SIG-M5 (cell line): ENCODE measurements around the gene F2RL1.
"Not testable (repeated sequence)": the region's sequence is repeated elsewhere in the genome, so short reads cannot be mapped to it uniquely, and the experiment has no call there.

Experiments used
- DNase-seq: peaks from one replicate; lab custom pipeline; 2025; lab: John Stamatoyannopoulos, UW

The F2RL1 gene

DNA sequence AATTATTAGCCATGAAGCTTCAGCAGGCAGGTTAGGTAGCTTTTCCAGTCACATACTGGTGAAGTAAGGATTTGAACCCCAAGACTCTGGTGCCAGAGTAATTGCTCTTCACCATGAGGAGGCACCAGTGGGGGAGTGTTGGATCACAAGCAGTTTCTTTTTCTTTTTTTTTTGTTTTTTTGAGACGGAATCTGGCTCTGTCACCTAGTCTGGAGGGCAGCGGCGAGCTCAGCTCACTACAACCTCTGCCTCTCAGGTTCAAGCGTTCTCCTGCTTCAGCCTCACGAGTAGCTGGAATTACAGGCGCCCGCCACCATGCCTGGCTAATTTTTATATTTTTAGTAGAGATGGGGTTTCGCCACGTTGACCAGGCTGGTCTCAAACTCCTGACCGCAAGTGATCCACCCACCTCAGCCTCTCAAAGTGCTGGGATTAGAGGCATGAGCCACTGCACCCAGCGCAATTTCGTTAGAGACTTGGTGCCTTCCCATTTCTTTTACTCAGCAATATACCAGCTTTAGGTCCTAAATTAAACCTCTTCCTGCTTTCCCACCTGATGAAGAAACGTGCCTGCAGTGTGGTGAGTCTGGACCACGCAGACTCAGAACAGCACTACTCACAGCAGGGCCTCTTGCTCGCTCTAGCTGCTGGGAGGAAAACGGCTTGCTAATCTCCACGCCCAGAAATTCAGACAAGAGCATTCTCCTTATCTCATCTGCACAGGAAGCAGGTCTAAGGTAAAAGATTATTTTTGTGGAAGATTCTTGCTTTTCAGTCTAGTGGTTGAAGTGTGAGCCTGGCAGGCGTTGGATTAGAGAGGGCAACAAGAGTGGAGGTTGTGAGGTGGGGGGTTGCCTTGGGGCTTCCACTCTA, 30.8 kb downstream of the F2RL1 start, which contains the start of gene S100Z:
Gene S100Z (plus strand): TSS at position 596 of the 873 bp plus-strand sequence. CDS start 25,346 bp downstream, outside the sequence.
- no peak for DNase-seq

DNA sequence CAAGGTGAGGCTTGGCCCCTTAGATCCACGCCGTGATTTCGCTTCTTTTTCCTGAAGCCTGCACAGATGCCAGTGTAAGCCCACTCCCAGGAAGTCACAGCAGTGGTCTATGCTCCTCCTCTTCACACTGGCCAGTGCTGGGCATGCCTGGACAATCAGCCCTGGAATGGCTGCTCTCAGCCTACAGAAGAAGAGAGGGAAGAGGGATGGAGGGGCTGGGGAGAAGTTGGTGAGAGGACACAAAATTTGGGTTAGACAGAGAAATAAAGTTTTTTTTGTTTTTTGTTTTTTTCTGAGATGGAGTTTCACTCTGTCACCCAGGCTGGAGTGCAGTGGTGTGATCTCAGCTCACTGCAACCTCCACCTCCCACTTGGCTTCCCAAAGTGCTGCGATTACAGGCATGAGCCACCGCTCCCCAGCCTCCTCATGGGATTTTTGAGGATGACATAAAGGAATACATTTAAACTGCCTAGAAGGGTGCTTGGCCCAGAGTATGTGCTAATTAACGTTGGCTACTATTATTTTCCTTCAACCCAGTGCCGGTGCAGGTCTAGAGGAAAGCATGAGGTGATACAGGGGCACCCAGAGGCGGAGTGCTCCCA, 31.8 kb downstream of the F2RL1 start:
- no peak for DNase-seq

DNA sequence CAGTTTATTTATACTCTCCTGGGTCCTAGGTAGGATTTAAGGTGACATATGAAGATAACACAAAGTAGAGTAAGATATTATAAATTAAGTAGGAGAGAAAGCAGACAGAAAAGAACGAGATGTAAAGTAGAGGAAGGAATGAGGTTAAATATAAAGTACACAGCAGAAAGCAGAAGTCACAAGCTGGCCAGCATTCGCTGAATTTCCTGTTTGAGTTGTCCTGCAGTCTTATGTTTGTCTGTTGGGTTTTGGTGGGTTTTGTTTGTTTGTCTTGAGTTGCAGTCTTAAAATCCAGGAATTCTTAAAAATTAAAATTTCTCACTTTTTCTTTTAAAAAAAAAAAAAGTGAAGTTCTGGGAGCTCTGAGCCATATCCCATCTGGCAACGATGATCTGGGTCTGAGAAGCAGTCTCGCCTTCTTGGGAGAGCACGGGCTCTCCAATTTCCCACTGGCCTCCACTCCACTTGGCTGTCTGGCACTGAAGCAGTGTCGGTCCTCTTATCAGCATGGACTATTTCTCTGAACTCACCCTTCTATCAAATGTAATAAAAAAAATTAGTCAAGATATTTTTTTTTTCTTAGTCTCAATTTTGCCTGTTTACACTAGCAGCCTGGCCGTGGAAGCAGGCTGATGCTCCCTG, 33.0 kb downstream of the F2RL1 start:
- no peak for DNase-seq

DNA sequence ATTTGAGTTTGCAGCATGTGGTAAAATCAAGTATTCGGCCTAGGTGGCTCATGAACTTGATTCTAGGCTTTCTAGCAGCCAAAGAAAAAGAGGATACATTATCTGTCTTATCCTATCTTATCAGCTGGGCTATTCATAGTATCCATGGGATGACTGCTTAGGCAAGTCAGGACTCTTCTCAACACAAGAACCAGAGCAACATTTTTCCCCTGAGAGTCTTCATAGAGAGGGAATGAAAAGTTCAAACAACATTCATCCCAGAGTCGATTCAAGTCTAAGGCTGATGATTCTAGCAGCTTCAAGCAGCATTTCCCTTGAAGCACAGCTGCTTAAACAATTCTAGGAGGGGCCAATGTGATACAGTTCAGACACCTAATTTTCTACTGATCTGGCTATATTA, 33.9 kb downstream of the F2RL1 start:
- DNase-seq, result no peak

DNA sequence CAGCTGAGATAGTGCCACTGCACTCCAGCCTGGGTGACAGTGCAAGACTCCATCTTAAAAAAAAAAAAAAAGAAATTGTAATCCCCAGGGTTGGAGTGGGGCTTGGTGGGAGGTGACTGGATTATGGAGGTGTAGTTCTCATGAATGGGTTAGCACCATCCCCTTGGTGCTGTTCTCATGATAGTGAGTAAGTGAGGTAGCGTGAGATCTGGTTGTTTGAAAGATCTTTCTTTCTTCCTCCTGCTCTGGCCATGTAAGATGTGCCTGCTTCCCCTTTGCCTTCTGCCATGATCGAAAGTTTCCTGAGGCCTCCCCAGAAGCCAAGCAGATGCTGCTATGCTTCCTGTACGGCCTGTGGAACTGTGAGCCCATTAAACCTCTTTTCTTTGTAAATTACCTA, 34.9 kb downstream of the F2RL1 start:
- not testable (repeated sequence) for DNase-seq

DNA sequence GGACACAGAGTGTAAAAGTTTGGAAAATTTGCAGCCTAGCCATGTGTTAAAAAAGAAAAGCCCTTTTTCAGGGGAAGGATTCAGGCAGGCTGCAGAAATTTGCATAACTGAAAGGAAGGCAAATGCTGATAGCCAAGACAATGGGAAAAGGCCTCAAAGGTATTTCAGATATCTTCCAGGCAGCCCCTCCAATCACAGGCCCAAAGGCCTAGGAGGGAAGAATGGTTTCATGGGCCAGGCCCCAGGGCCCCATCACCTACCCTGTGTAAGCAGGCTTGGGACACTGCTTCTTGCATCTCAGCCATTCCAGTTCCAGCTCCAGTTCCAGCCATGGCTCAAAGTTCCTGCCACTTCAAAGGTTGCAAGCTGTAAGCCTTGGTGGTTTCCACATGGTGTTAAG, 35.8 kb downstream of the F2RL1 start:
- DNase-seq, result no peak

DNA sequence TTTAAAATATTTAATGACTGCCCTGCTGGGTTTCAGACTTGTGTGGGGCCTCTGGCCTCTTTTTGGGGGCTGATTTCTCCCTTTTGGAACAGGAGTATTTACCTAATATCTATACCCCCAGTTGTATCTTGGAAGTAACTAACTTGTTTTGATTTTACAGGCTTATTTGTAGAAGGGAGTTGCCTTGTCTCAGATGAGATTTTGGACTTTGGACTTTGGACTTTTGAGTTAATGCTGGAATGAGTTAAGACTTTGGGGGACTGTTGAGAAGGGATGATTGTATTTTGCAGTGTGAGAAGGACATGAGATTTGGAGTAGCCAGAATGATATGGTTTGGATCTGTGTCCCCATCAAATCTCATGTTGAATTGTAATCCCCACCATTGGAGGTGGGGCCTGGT, 36.7 kb downstream of the F2RL1 start:
- not testable (repeated sequence) for DNase-seq

DNA sequence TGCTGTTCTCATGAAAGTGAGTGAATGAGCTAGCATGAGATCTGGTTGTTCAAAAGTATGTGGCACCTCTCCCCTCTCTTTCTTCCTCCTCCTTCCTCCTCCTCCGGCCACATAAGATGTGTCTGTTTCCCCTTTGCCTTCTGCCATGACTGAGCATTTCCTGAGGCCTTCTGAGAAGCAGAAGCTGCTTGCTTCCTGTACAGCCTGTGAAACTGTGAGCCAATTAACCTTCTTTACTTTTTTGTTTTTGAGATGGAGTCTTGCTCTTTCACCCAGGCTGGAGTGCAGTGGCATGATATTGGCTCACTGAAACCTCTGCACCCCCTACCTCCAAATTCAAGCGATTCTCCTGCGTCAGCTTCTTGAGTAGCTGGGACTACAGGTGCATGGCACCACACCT, 37.1 kb downstream of the F2RL1 start:
- DNase-seq, result no peak

DNA sequence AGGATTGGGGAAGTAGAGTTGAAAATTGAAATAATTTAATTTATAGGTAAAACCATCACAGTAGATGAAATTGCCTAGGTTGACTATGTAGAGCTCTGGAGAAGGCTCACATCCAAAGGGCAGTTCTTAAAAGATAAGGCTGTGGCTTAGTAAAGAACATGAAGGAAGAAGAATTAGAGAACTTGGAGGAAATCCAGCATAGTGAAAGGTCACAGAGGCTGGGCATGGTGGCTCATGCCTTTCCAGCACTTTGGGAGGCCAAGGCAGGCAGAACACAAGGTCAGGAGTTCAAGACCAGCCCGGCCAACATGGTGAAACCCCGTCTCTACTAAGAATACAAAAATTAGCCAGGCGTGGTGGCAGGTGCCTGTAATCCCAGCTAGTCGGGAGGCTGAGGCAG, 38.0 kb downstream of the F2RL1 start:
- not testable (repeated sequence) for DNase-seq

DNA sequence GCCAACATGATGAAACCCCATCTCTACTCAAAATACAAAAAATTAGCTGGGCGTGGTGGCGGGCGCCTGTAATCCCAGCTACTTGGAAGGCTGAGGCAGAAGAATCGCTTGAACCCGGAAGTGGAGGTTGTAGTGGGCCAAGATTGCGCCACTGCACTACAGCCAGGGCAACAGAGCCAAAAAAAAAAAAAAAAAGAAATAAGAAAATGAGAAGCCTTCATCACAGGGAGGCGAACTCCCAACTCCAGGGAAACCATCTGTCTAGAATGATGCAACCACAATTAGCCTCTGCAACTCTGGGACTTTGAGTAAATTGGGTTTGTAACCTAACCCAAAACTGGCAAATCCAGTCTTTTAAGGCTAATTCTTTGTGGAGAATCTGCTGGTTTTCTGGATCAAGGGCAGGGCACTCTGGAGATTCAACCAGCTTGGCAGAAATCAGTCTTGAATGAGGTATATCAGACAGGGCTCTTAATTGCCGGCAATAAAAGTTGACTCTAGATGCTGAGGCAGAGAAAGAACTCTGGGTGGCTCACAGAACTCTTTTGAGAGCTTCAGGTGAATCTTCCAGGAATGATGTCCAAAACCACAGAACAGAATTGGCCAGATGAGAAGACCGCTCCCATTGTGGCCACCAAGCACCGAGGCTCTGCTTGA, 40.9 kb downstream of the F2RL1 start:
- DNase-seq, result no peak

DNA sequence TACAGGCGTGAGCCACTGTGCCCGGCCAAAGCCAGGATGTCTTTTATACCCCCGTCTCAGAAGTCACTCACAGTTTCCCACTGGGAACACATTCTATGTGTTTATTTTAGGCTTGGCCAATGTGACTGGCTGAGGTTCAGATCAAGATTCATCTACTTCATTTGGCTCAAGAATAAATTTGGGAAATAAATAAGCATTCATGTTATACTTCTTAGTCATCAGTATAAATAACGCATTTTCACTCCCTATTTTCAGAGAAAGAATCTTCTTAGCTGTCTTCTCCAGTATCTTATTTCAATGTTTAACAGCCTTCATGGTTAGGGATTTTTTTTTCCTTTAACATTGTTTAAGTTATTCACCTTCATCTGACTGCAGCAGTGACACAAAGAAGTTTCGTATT, 42.8 kb downstream of the F2RL1 start:
- no peak for DNase-seq

DNA sequence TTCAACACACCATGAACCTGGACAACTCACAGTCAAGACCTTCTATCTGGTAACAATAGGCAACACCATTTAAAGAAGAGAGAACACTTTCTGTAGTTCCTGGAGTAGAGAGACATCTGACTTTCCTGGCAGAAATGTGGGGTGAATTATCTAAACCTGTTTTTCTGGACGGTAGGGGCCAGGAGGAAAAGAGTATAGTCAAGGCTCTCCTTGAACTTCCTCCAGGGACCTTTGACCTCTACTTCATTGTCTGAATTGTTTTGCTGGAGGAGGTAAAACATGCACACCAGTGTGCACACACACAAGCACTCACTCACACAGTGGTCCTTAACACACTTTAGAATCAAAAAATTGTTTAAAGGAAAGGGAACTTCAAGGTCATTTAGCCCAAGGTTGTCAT, 44.2 kb downstream of the F2RL1 start:
- no peak for DNase-seq

DNA sequence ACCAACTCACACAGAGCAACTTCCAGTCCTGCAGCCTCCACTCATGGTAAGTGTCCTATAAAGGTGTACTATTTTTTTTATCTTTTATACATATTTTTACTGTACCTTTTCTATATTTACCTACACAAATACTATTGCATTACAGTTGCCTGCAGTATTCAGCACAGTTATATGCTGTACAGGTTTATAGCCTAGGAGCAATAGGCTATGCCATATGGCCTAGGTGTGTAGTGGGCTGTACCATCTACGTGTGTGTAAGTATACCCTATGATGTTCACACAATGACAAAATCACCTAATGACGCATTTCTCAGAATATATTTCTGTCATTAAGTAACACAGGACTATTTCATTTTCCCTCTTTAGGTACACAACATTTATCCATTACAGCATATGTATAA, 47.7 kb downstream of the F2RL1 start:
- DNase-seq, result no peak

DNA sequence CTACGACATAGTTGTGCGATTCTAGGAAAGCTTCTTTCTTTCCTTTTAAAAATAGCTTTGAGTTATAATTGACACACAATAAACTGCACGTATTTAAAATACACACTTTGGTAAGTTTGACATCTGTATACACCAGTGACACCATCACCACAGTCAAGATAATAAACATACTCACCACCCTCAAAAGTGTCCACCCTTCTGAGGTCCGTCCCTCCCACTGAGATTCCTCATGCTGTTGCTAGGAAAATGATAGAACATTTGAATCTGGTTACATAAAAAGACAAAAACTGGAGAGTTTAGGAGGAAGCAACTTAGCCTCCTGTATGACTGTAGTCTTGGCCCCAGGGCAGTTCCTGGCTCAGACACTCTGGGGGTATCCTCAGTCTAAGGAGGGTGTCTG, 48.2 kb downstream of the F2RL1 start:
- DNase-seq, result no peak

DNA sequence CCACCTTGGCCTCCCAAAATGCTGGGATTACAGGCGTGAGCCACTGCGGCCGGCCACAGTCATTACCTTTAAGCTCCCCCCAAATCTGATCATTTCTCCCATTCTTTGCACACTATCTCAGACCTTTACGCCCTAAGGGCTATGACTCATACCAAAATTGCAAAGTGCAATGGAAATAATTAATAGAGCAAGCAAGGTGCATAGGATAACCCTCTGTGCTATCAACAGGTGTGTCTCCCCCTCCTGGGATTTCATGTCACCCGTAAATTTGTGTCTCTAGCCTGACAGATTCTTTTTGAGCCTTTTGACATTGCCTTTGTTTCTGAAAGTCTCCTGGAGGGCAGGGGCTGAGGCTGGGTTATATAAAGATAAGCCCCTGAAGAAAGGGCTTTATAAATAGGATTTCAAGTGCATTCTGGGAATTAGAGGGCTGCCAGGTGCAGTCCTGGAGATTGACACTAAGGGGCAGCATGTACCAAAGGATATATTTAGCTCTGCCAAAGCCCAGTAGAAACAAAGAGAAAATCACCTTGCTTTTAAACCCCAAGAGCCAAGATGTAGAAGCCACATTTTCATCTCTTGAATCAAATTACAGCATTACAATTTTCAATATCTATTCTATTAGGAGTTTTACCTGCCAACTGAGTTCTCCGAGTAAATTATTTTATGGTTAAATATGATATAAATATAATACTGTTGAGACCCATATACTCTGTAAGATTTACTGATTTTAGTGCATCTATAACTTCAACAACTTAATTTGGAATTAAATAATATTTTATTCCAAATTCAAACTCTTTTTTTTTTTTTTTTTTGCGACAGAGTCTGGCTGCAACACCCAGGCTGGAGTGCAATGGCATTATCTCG, 49.2 kb downstream of the F2RL1 start:
- no peak for DNase-seq

DNA sequence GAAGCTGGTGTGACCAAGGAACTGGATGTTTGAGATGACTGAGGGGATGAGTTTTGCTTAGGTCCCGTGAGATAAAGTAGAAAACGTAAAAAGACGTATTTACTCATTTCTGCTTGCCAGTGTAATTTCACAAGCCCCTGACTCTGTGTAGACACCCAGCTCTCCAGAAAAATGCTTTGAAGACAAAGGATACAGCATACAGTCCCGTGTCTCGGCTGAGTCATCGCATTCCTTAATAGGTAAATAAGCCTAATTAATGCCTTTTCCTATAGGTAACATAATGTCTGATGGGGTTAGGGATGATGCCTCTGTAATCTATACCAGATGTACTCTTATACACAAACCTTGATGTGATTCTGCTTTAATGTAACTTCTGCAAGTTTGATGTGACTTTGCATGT, 51.2 kb downstream of the F2RL1 start:
- no peak for DNase-seq

DNA sequence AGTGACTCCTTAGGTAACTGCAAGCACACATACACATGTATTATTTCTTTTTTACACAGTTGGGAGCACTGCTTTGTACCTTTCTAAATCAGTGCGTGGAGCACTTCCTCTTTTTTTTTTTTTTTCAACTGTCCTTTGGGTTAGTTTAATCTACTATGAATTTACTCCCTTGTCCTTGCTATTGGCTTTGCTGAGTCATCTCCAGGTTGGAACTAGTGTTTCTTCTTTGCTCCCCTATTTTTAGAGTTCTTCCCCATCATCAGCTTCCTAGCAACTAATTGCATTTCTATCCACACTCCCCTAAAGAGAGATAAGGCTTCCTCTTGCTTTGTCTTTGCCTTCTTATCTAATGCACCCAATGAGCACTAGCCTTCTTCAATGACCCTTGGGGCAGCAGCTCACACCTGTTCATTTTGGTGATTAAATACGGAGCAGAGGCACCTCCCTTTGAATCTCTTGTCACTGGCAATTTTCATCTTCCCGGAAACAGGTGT, 55.3 kb downstream of the F2RL1 start:
- no peak for DNase-seq
